Nephron (organoid): Measurements from ENCODE around the gene ECE2.

ENCODE experiments used
- H3K27ac Mint-ChIP-seq, 3 experiments: 2 replicates each; pipeline ENCODE4 v1.8.0; 2020; ENCODE audit warnings: mixed read lengths in 3 of 3, mild to moderate bottlenecking in 2 of 3, moderate library complexity in 1 of 3
- H3K27me3 Mint-ChIP-seq: 2 replicates; pipeline ENCODE4 v1.8.0; 2021; ENCODE audit warnings: low read depth, mild to moderate bottlenecking, moderate library complexity, mixed read lengths
- H3K36me3 Mint-ChIP-seq: 2 replicates; pipeline ENCODE4 v1.8.0; 2020; ENCODE audit warnings: low read depth, mixed read lengths
- H3K4me1 Mint-ChIP-seq: 2 replicates; pipeline ENCODE4 v1.8.0; 2020; ENCODE audit warnings: mixed read lengths
- H3K4me3 Mint-ChIP-seq, 3 experiments: 2 replicates each; pipeline ENCODE4 v1.8.0; 2020; ENCODE audit warnings: mild to moderate bottlenecking in 3 of 3, mixed read lengths in 3 of 3, moderate library complexity in 2 of 3
- H3K9me3 Mint-ChIP-seq: 2 replicates; pipeline ENCODE4 v1.8.0; 2020; ENCODE audit warnings: mixed read lengths
- CTCF ChIP-seq, 3 experiments: fragments of 200-600 bp; sonication (generic); IDR thresholded peaks; one replicate each; pipeline ENCODE4 v1.5.0; 2021; ENCODE audit warnings: antibody characterized with exemption in 3 of 3; ENCODE audit not compliant: unreplicated experiment in 3 of 3

ECE2 gene

GRCh38 chr3:184230603-184231528, 45.0 kb upstream of the ECE2 start:
- Mint-ChIP-seq H3K9me3 (no peaks in the 10 kb centered on the region), H3K4me1 (peaks cover 8% of the 10 kb centered on the region)

GRCh38 chr3:184231671-184232070, 44.2 kb upstream of the ECE2 start:
- no peaks in the 10 kb centered on the region for H3K9me3 Mint-ChIP-seq
- no peak overlapping the region for H3K27ac Mint-ChIP-seq
- peaks cover 8% of the 10 kb centered on the region for H3K4me1 Mint-ChIP-seq
- peaks cover 77% of the 10 kb centered on the region for H3K27me3 Mint-ChIP-seq
- H3K4me3 Mint-ChIP-seq: peak overlapping the region; percentile 64 to 74 (median 72)
- H3K36me3 Mint-ChIP-seq: no peaks in the 10 kb centered on the region
- TF ChIP-seq CTCF (IDR thresholded peaks at IDR 0.05; ENCODE audit: unreplicated experiment in 3 of 3): no peak

More at GRCh38 chr3:184230603-184231528, 45.0 kb upstream of the ECE2 start:
- TF ChIP-seq CTCF (IDR thresholded peaks at IDR 0.05; ENCODE audit: unreplicated experiment in 3 of 3): no peak
- H3K4me3 Mint-ChIP-seq: peak overlapping the region; percentile 64 to 74 (median 72)
- H3K27ac Mint-ChIP-seq: no peak overlapping the region
- H3K36me3 Mint-ChIP-seq: no peaks in the 10 kb centered on the region
- peaks cover 82% of the 10 kb centered on the region for H3K27me3 Mint-ChIP-seq

GRCh38 chr3:184233127-184233843, 42.5 kb upstream of the ECE2 start:
- Mint-ChIP-seq H3K36me3 (no peaks in the 10 kb centered on the region), H3K4me1 (peaks cover 8% of the 10 kb centered on the region), H3K27ac (no peak overlapping the region), H3K27me3 (peaks cover 75% of the 10 kb centered on the region), H3K4me3 (no peak overlapping the region), H3K9me3 (no peaks in the 10 kb centered on the region)
- no peak for TF ChIP-seq CTCF (IDR thresholded peaks at IDR 0.05; ENCODE audit: unreplicated experiment in 3 of 3)

GRCh38 chr3:184234224-184234623, 41.6 kb upstream of the ECE2 start:
- peaks cover 66% of the 10 kb centered on the region for H3K27me3 Mint-ChIP-seq
- H3K4me3 Mint-ChIP-seq: no peak overlapping the region
- peaks cover 8% of the 10 kb centered on the region for H3K4me1 Mint-ChIP-seq
- no peak for TF ChIP-seq CTCF (IDR thresholded peaks at IDR 0.05; ENCODE audit: unreplicated experiment in 3 of 3)
- no peaks in the 10 kb centered on the region for H3K36me3 Mint-ChIP-seq
- no peaks in the 10 kb centered on the region for H3K9me3 Mint-ChIP-seq
- no peak overlapping the region for H3K27ac Mint-ChIP-seq

- peaks cover 62% of the 10 kb centered on the region for H3K27me3 Mint-ChIP-seq
- H3K36me3 Mint-ChIP-seq: no peaks in the 10 kb centered on the region
- no peaks in the 10 kb centered on the region for H3K9me3 Mint-ChIP-seq
- H3K27ac Mint-ChIP-seq: no peak overlapping the region
- H3K4me1 Mint-ChIP-seq: peaks cover 8% of the 10 kb centered on the region
- H3K4me3 Mint-ChIP-seq: no peak overlapping the region
- TF ChIP-seq CTCF (IDR thresholded peaks at IDR 0.05; ENCODE audit: unreplicated experiment in 3 of 3): no peak
Measured at GRCh38 chr3:184234671-184235380, 41.0 kb upstream of the ECE2 start.
